Measurements from ENCODE around the gene ZNF722.
A peak's percentile ranks its signal among the peaks of the same experiment; 100 is the strongest.
"Not testable (repeated sequence)": the region's sequence is repeated elsewhere in the genome, so short reads cannot be mapped to it uniquely, and the experiment has no call there.

Gene ZNF722
- total RNA-seq, result 0 reads per million in 2 donors

DNA sequence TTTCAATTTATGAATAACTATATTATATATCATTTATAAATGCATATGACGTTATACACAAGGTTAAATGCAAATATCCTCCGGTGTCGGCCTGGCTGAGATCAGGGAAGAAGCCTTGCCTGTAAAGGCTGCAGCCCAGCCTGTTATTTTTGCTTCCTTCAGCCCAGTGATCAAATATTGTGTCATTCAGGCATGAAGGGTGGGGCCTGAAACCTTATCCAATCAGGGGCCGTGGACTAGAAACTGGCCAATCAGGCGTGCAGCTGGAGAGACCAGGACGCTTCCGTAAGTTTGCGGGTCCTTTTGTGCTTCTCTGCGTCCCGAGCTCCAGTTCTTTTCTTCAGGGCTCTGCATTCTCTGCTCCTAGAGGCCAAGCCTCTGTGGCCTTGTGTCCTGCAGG is at the start of gene ZNF722:
Gene ZNF722, plus strand, starts transcription at position 301 of the 400 bp plus-strand sequence. CDS start 113 bp downstream, outside the sequence.
- no peak for DNase-seq

DNA sequence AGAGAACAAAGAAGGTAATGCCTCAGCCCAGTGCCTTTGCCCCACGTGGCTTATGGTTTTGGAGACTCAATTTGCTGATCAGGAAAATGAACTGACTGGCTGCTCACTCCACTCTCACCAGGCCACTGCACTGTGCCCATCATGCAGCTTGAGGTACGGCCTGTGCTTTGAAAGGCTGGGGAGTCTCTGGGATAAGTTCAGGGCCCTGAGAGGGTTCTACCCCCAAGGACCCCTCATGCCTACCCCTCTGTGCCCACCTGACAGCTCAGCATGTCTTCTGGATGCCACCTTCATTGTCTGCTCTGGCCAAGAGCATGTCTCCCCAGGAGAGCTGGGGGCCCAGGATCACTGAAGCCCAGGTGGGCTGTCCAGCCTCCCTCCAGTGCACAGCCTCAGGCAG is 45.5 kb upstream of the ZNF722 start:
- no peak for DNase-seq

DNA sequence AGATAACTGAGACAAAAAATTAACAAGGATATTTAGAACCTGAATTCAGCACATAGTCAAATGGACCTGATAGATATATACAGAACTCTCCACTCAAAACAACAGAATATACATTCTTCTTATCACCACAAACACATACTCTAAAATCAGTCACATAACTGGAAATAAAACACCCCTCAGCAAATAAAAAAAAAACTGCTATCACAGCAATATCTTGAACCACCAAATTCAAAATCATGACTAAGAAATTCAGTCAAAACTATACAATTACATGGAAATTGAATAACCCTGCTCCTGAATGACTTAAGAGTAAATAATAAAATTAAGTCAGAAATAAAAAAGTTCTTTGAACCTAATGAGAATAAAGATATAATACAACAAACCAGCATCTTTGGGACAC is 30.0 kb upstream of the ZNF722 start:
- DNase-seq, result no peak

DNA sequence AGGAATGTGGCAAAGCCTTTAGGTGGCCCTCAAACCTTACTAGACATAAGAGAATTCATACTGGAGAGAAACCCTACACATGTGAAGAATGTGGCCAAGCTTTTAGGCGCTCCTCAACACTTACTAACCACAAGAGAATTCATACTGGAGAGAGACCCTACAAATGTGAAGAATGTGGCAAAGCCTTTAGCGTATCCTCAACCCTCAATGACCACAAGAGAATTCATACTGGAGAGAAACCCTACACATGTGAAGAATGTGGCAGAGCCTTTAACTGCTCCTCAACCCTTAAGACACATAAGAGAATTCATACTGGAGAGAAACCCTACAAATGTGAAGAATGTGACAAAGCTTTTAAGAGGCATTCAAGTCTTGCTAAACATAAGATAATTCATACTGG is 16.8 kb downstream of the ZNF722 start:
- not testable (repeated sequence) for DNase-seq

DNA sequence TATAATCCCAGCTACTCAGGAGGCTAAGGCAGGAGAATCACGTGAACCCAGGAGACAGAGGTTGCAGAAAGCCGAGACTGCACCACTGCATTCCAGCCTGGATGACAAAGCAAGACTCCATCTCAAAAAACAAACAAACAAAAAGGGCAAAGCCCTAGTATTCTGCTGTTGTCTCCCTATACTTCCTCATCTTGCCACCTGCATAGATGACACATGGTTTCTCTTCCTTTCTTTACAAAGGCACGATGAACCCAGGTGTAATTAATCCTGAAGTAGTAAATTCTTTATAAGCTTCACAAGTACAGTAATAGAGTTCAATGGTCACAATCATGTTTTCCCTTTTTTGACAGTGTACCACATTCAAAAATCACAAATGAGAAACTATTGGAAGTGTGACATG is 36.7 kb downstream of the ZNF722 start:
- DNase-seq, result no peak

DNA sequence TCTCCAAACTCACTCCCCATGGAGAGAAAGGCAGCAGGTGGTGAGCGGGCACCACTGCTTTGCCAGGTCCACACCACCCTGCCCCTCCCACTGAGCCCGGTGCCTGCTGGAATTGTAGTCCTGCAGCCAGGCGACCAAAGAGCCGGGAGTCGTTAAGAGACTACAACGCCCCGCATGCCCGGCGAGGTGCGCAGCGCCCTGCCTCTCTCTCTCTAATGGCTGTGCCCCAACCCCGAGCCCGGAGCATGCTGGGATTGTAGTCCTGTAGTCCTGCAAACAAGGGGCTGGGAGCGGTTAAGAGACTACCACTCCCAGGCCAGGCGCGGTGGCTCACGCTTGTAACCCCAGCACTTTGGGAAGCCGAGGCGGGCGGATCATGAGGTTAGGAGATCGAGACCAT is 38.4 kb downstream of the ZNF722 start:
- DNase-seq, result no peak

DNA sequence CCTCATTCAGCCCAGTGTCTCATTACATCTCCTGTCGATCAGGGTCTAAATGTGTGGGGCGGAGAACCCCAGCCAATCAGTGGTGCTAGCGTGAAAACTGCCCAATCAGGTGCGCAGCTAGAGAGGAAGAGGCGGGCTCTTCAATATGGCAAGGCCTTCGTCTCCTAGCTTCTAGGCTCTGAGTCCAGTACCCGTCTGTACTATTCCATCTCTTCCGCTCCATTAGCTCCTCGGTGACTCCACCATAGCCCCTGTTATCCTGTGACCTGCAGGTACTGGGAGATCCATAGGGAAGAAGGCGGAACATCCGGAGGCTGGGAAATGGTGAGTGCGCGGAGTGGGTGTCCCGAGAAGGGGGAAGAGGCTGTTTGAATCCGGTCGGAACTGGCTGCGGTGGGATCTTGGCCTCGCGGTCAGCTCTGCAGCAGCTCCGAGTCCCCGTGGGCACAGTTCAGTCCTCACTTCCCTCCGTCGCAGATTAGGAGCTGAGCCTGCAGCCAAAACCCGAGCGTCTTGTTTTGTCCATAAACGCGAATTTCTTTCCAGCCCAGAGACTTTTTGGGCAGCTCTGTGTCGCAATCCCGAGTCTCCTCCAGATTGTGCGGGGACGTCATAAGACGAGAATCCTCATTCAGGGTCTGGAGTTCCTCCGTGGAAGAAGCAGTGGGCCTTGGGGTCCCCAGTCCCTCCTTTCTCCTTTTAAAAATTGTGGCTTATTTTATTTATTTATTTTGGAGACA is 46.8 kb downstream of the ZNF722 start, which contains the start of gene ZNF727:
Gene ZNF727, plus strand, starts transcription at position 134 of the 740 bp plus-strand sequence. Its CDS starts 188 bp downstream, at position 322.
- peak in 1 of 5 experiments; percentile 31 for DNase-seq

DNA sequence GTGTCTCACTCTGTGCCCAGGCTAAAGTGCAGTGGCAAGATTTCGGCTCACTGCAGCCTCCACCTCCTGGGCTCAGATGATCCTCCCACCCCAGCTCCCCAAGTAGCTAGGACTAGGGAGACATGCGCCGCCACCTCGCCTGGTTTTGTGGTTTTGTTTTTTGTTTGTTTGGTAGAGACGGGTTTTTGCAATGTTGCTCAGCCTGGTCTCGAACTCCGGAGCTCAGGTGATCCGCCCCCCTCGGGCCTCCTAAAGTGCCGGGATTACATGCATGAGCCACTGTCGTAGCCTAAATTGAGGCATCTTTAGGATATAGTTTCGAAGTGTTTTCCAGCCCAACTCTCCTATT is 47.4 kb downstream of the ZNF722 start:
- DNase-seq, result no peak

All from T-helper 2 cell (primary cell).